HepG2 (cell line): ENCODE results near the gene RHBDL1. TPM values are rescaled to one million over a fixed set of nuclear protein-coding genes. Genes with fewer than 3 reads are reported as not detected.

Source experiments
- ARID4A ChIP-seq: sonication (generic); formaldehyde crosslinking; IDR thresholded peaks from 2 replicates; pipeline ENCODE4 v1.5.0; 2020; ENCODE audit warnings: mild to moderate bottlenecking, missing genetic modification reagents, borderline replicate concordance
- FOXO4 ChIP-seq: sonication (generic); formaldehyde crosslinking; conservative IDR thresholded peaks from 2 replicates; pipeline ENCODE4 v1.8.1; 2023; ENCODE audit warnings: missing genetic modification reagents
- MXD4 ChIP-seq: IDR thresholded peaks from 2 replicates; pipeline ENCODE4 v1.6.1; 2016; ENCODE audit warnings: mild to moderate bottlenecking, missing biosample characterization, missing genetic modification reagents
- NR3C1 ChIP-seq: sonication (generic); formaldehyde crosslinking; IDR thresholded peaks from 2 replicates; pipeline ENCODE4 v1.4.0; 2020; ENCODE audit warnings: missing genetic modification reagents
- RAD21 ChIP-seq: fragments of 450-650 bp; formaldehyde crosslinking; IDR thresholded peaks from 2 replicates; pipeline ENCODE4 v1.5.0; 2020; ENCODE audit warnings: mild to moderate bottlenecking
- TFDP1 ChIP-seq: IDR thresholded peaks from 2 replicates; pipeline ENCODE4 v1.6.1; 2016; ENCODE audit warnings: missing compliant biosample characterization, missing genetic modification reagents, borderline replicate concordance
- ZNF260 ChIP-seq: sonication (generic); formaldehyde crosslinking; IDR thresholded peaks from 2 replicates; pipeline ENCODE4 v1.4.0; 2020; ENCODE audit warnings: missing genetic modification reagents, low read depth, mild to moderate bottlenecking, borderline replicate concordance
- ZNF275 ChIP-seq: sonication (generic); formaldehyde crosslinking; IDR thresholded peaks from 2 replicates; pipeline ENCODE4 v1.8.0; 2022; ENCODE audit warnings: missing genetic modification reagents, mild to moderate bottlenecking, inconsistent platforms, borderline replicate concordance
- ZNF446 ChIP-seq: sonication (generic); formaldehyde crosslinking; IDR thresholded peaks from 2 replicates; pipeline ENCODE4 v1.5.0; 2020; ENCODE audit warnings: mild to moderate bottlenecking, missing genetic modification reagents
- ZNF614 ChIP-seq: IDR thresholded peaks from 2 replicates; pipeline ENCODE4 v1.6.1; 2018; ENCODE audit warnings: missing biosample characterization, missing genetic modification reagents, inconsistent platforms, borderline replicate concordance
- ZNF687 ChIP-seq: sonication (generic); formaldehyde crosslinking; IDR thresholded peaks from 2 replicates; pipeline ENCODE4 v1.5.1; 2020; ENCODE audit warnings: mild to moderate bottlenecking, missing genetic modification reagents, moderate library complexity
- ZNF710 ChIP-seq: sonication (generic); formaldehyde crosslinking; IDR thresholded peaks from 2 replicates; pipeline ENCODE4 v1.5.0; 2020; ENCODE audit warnings: mild to moderate bottlenecking, missing genetic modification reagents, borderline replicate concordance
- ZNF749 ChIP-seq: sonication (generic); formaldehyde crosslinking; IDR thresholded peaks from 2 replicates; pipeline ENCODE4 v1.8.0; 2022; ENCODE audit warnings: mild to moderate bottlenecking, missing genetic modification reagents, moderate library complexity, borderline replicate concordance
- polyA plus RNA-seq, 8 experiments: library from polyadenylated mRNA; depleted of rRNA in 3 of 8; stranded (reverse) in 7 of 8; unstranded in 1 of 8; fragments of >200 nt; fragmentation: Illumina TruSeq in 4 of 8; extraction: Trizol in 4 of 8; gene quantifications; 2 replicates each; pipeline versions ENCODE4 v1.2.1 to v1.2.3, GENCODE V29; 2011 to 2016; ENCODE audit warnings: low read depth in 4 of 8, missing spikeins in 1 of 8, mixed read lengths in 1 of 8; ENCODE audit not compliant: insufficient read depth in 1 of 8
- total RNA-seq, 5 experiments: library from RNA; depleted of rRNA; stranded (reverse); fragments of >200 nt; fragmentation: Illumina TruSeq; extraction: Trizol; gene quantifications; 2 replicates each; pipeline ENCODE4 v1.2.3, GENCODE V29; 2016; ENCODE audit warnings: low read depth in 1 of 5

Gene RHBDL1
- total and polyA plus RNA-seq, 2 of the 13 experiments (the other 11 are each of a cell fraction or from before 2014, with no cell fraction given): 1.8 to 3.8 TPM

GRCh38 chr16:715477-716199, 40.2 kb downstream of the RHBDL1 start (continued):
- TF ChIP-seq ARID4A (CRISPR knock-in tag) (no peak), ZNF687 (CRISPR knock-in tag) (peak; percentile 79), TFDP1 (CRISPR knock-in tag) (0 out of 2 replicates have a peak, but pooled peaks have one; percentile 9), NR3C1 (CRISPR knock-in tag) (no peak), ZNF749 (no peak), ZNF446 (peak; percentile 75; the same call in 1 of the 2 replicates), RAD21 (peak; percentile 69), ZNF275 (no peak), ZNF614 (no peak), MXD4 (CRISPR knock-in tag) (0 out of 2 replicates have a peak, but pooled peaks have one; percentile 32), ZNF710 (no peak), FOXO4 (CRISPR knock-in tag) (no peak), ZNF260 (CRISPR knock-in tag) (no peak)
